ENCODE results near the gene STEAP3. TPM values are rescaled to one million over a fixed set of nuclear protein-coding genes. Genes with fewer than 3 reads are reported as not detected.

STEAP3 gene
- total RNA-seq, 1 experiment from 2014 or later, result 30.5 TPM

GRCh38 chr2:119227346-119227745, 3.7 kb downstream of the STEAP3 start:
- Mint-ChIP-seq H3K4me1 (ENCODE audit: low read depth, unreplicated experiment) (peaks cover 24% of the 10 kb centered on the region), H3K4me3 (ENCODE audit: low read depth, unreplicated experiment) (no peak overlapping the region), H3K27ac (ENCODE audit: unreplicated experiment) (no peak overlapping the region), H3K27me3 (ENCODE audit: unreplicated experiment) (peaks cover 2% of the 10 kb centered on the region), H3K36me3 (ENCODE audit: insufficient read depth, unreplicated experiment) (peaks cover 18% of the 10 kb centered on the region), H3K9me3 (ENCODE audit: low read depth, unreplicated experiment) (no peaks in the 10 kb centered on the region)
- CTCF ChIA-PET, result no interaction called here
- no peak for DNase-seq
- intact Hi-C loops (cut with micrococcal nuclease; ENCODE audit: unreplicated experiment), result no loop called here
- BruUV-seq (replicated peaks), result no TSS peak
- no peak for TF ChIP-seq CTCF (IDR thresholded peaks at IDR 0.05; ENCODE audit: unreplicated experiment)

GRCh38 chr2:119228136-119228535, 4.5 kb downstream of the STEAP3 start:
- Mint-ChIP-seq H3K9me3 (ENCODE audit: low read depth, unreplicated experiment) (no peaks in the 10 kb centered on the region), H3K4me1 (ENCODE audit: low read depth, unreplicated experiment) (peaks cover 25% of the 10 kb centered on the region), H3K27ac (ENCODE audit: unreplicated experiment) (no peak overlapping the region), H3K27me3 (ENCODE audit: unreplicated experiment) (no peaks in the 10 kb centered on the region), H3K36me3 (ENCODE audit: insufficient read depth, unreplicated experiment) (peaks cover 18% of the 10 kb centered on the region), H3K4me3 (ENCODE audit: low read depth, unreplicated experiment) (no peak overlapping the region)
- no peak for TF ChIP-seq CTCF (IDR thresholded peaks at IDR 0.05; ENCODE audit: unreplicated experiment)
- intact Hi-C loops (cut with micrococcal nuclease; ENCODE audit: unreplicated experiment), result no loop called here
- CTCF ChIA-PET, result no interaction called here
- BruUV-seq (replicated peaks), result no TSS peak
- no peak for DNase-seq

GRCh38 chr2:119228964-119229363, 5.3 kb downstream of the STEAP3 start:
- no peak overlapping the region for H3K27ac Mint-ChIP-seq (ENCODE audit: unreplicated experiment)
- no peak for DNase-seq
- H3K36me3 Mint-ChIP-seq (ENCODE audit: insufficient read depth, unreplicated experiment), result peaks cover 14% of the 10 kb centered on the region
- no TSS peak for BruUV-seq (replicated peaks)
- no peak for TF ChIP-seq CTCF (IDR thresholded peaks at IDR 0.05; ENCODE audit: unreplicated experiment)
- intact Hi-C loops (cut with micrococcal nuclease; ENCODE audit: unreplicated experiment), result no loop called here
- H3K4me1 Mint-ChIP-seq (ENCODE audit: low read depth, unreplicated experiment), result peaks cover 32% of the 10 kb centered on the region
- no peak overlapping the region for H3K4me3 Mint-ChIP-seq (ENCODE audit: low read depth, unreplicated experiment)
- H3K9me3 Mint-ChIP-seq (ENCODE audit: low read depth, unreplicated experiment), result no peaks in the 10 kb centered on the region
- no peaks in the 10 kb centered on the region for H3K27me3 Mint-ChIP-seq (ENCODE audit: unreplicated experiment)
- CTCF ChIA-PET, result no interaction called here

GRCh38 chr2:119229716-119230115, 6.1 kb downstream of the STEAP3 start:
- CTCF ChIA-PET, result no interaction called here
- Mint-ChIP-seq H3K9me3 (ENCODE audit: low read depth, unreplicated experiment) (no peaks in the 10 kb centered on the region), H3K4me3 (ENCODE audit: low read depth, unreplicated experiment) (no peak overlapping the region), H3K27me3 (ENCODE audit: unreplicated experiment) (no peaks in the 10 kb centered on the region), H3K36me3 (ENCODE audit: insufficient read depth, unreplicated experiment) (peaks cover 9% of the 10 kb centered on the region), H3K27ac (ENCODE audit: unreplicated experiment) (no peak overlapping the region), H3K4me1 (ENCODE audit: low read depth, unreplicated experiment) (peaks cover 32% of the 10 kb centered on the region)
- DNase-seq, result no peak
- TF ChIP-seq CTCF (IDR thresholded peaks at IDR 0.05; ENCODE audit: unreplicated experiment), result no peak
- intact Hi-C loops (cut with micrococcal nuclease; ENCODE audit: unreplicated experiment), result no loop called here
- no TSS peak for BruUV-seq (replicated peaks)

Data from Calu3 (cell line).